GM12873 (cell line): ENCODE measurements around the gene SLC17A1.

Experiments
- TF ChIP-seq, protein P1 (sequence below): IDR thresholded peaks from 2 replicates; pipeline ENCODE4 v1.5.1; 2012; ENCODE audit warnings: low read depth, mild to moderate bottlenecking, moderate library complexity, low read length, control low read depth; ENCODE audit not compliant: insufficient read depth; ENCODE audit errors: missing control alignments

SLC17A1 gene

DNA sequence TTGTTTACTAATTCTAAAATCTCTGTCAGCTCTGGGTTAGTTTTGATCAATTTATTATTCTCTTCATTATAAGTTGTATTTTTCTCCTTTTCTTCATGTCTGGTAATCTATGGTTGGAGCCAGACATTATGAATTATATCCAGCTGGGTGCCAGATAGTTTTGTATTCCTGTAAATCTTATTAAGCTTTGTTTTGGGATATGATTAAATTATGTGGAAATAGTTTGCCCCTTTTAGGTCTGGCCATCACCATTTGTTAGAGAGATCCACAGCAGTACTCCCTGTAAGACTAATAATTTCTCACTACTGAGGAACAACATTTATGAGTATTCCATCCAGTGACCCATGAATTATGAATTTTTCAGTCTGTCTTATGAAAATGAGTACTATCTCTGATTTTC lies 20.9 kb upstream of the SLC17A1 start:
- TF ChIP-seq, protein P1, sequence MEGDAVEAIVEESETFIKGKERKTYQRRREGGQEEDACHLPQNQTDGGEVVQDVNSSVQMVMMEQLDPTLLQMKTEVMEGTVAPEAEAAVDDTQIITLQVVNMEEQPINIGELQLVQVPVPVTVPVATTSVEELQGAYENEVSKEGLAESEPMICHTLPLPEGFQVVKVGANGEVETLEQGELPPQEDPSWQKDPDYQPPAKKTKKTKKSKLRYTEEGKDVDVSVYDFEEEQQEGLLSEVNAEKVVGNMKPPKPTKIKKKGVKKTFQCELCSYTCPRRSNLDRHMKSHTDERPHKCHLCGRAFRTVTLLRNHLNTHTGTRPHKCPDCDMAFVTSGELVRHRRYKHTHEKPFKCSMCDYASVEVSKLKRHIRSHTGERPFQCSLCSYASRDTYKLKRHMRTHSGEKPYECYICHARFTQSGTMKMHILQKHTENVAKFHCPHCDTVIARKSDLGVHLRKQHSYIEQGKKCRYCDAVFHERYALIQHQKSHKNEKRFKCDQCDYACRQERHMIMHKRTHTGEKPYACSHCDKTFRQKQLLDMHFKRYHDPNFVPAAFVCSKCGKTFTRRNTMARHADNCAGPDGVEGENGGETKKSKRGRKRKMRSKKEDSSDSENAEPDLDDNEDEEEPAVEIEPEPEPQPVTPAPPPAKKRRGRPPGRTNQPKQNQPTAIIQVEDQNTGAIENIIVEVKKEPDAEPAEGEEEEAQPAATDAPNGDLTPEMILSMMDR = no peak

DNA sequence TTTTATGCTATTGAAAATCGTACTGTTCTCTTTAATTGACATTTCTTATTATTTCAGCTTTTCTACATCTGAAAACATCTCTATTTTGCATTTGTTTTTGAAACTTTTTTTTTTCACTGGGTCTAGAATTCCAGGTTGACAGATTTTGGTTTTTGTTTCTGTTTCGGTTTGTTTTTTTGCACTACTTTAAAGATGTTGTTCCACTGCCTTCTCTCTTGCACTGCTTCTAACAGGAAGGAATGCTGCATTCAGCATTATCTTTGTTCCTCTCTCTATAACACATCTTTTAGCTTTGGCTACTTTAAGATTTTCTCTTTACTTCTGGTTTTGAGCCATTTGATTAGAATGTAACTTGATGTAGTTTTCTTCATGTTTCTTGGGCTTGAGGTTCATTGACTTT lies 20.1 kb upstream of the SLC17A1 start:
- TF ChIP-seq, protein P1 = no peak

DNA sequence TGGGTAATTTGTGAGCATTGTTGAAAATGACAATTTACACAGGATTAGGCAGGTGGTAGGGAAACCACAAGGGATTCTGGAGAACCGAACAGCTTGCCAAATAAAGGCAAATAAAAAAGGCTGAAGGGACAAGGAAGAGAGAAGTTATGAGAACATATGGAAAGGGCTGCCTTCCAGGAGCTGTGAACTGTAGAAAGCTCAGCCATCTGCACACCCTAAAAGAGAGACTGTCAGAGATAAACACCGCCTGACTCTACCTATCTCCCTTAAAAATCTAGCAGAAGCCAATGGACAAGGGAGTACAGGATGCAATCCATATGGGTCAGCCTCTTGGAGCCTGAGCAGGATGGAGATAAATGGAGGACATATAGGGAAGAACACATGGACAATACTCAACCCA lies 12.7 kb upstream of the SLC17A1 start:
- TF ChIP-seq, protein P1 = no peak

DNA sequence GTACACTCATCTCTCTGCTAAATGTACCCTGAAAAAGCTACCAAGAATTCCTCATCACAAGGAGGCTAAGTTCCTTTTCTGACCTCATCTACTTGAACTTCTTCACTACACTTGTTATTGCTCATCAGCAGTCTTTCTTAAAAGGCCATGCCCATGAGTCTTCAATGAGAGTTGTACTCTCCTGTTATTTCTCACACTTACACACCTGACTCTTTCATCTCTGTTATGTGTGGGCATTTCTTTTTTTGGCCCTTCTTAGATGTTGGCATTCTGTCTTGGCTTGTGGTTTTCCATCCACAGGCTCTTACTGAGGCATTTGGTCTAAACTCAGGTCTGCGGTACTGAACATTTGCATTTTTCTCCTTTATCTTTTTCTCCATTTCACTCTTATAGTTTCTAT lies 10.7 kb upstream of the SLC17A1 start:
- TF ChIP-seq, protein P1 = no peak

- TF ChIP-seq, protein P1 = no peak
These were observed 3.8 kb upstream of the SLC17A1 start for GRCh38 chr6:25835442-25836283.

GRCh38 chr6:25834950-25835349 lies 3.1 kb upstream of the SLC17A1 start:
- TF ChIP-seq, protein P1 = no peak

DNA sequence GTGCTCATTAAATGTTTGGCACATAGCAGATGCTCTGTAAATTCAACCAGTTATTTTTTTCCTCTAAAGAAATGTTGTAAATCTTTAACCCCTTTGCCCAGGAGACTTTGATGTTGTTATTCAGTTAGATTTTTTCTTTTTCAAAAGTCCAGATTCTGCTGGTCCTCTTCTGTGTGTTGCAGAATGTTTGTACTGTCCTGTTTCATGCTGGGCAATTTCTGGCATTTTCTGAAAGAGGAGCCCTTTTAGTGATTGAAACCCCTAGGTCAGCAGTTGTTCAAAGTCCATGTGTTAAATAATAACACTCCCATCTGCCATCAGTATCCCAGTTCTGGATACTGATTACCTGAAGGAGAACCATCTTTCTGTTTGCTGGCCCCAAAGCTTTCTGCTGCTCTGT lies 1.3 kb upstream of the SLC17A1 start:
- TF ChIP-seq, protein P1 = no peak

DNA sequence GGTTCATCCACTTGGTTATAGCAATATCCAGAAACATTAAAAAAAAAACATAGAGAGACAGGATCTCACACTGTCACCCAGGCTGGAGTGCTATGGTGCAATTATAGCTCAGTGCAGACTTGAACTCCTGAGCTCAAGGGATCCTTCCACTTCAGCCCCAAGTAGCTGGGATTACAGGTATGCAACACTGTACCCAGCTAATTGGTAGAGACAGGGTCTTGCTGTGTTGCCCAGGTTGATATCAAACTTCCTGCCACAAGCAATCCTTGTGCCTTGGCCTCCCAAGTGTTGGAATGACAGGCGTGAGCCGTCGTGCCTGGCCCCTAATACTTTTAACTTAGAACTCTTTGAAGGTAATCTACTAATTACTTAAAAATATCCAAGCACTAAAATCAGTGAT lies 818 bp upstream of the SLC17A1 start:
- TF ChIP-seq, protein P1 = no peak
